AG04449 (cell line): ENCODE results near the gene SLC38A3.

Source experiments
- CTCF ChIA-PET: fragments of 350-600 bp; formaldehyde crosslinking; extraction: SDS; loops from one replicate; lab custom pipeline; 2021; ENCODE audit warnings: antibody characterized with exemption; lab: Yijun Ruan, JAX
- POLR2A ChIA-PET: fragments of 400-600, 350-600 bp; formaldehyde crosslinking; extraction: SDS; loops from one replicate; lab custom pipeline; 2020; ENCODE audit warnings: antibody characterized with exemption, inconsistent platforms; lab: Yijun Ruan, JAX
- DNase-seq: peaks from one replicate; pipeline ENCODE4 v3.0.0-alpha.2; 2010; ENCODE audit warnings: low read depth, low spot score
- H3K4me3 ChIP-seq: 2 replicates; pipeline ENCODE4 v1.5.1; 2011; ENCODE audit warnings: low read depth, mild to moderate bottlenecking, control low read depth, low read length
- CTCF ChIP-seq: IDR thresholded peaks from one replicate; pipeline ENCODE4 v1.5.1; 2011; ENCODE audit warnings: mild to moderate bottlenecking, moderate library complexity, low read length, control low read depth, inconsistent platforms; ENCODE audit not compliant: insufficient read depth; ENCODE audit errors: missing control alignments

SLC38A3 gene

GRCh38 chr3:50255251-50255615 is 50.2 kb downstream of the SLC38A3 start:
- DNase-seq = no peak
- CTCF ChIA-PET = interaction anchor here (6.8 to 47.4 kb wide), 3 partner anchors 11 to 61 kb away, joined by 49 to 1609 read pairs (median 1609); partner anchors contain the start of genes GNAI2, GNAT1, LSMEM2 and SEMA3B
- no peak for TF ChIP-seq CTCF
- POLR2A ChIA-PET = interaction anchor here (1.6 kb wide), 1 partner anchor 20 kb away, joined by 4 read pairs; no protein-coding TSS in a partner anchor
- no peak overlapping the region for H3K4me3 ChIP-seq

GRCh38 chr3:50256978-50257890 is 52.2 kb downstream of the SLC38A3 start:
- CTCF ChIA-PET = interaction anchor here (1.2 to 47.4 kb wide), 4 partner anchors 9 to 63 kb away, joined by 3 to 1609 read pairs (median 829); partner anchors contain the start of genes GNAI2, GNAT1, LSMEM2 and SEMA3B
- POLR2A ChIA-PET = no interaction called here
- TF ChIP-seq CTCF = peak; percentile 58
- no peak for DNase-seq
- H3K4me3 ChIP-seq = no peak overlapping the region

GRCh38 chr3:50258029-50258680 is 53.1 kb downstream of the SLC38A3 start:
- ChIA-PET CTCF (interaction anchor here (1.1 to 47.4 kb wide), 6 partner anchors 8 to 77 kb away, joined by 3 to 1609 read pairs (median 26); partner anchors contain the start of genes GNAI2, GNAT1, LSMEM2 and SEMA3B), POLR2A (interaction anchor here (0.7 kb wide), 1 partner anchor 1430 kb away, joined by 3 read pairs; no protein-coding TSS in a partner anchor)
- no peak overlapping the region for H3K4me3 ChIP-seq
- no peak for DNase-seq
- no peak for TF ChIP-seq CTCF

GRCh38 chr3:50258979-50259378 is 53.9 kb downstream of the SLC38A3 start:
- H3K4me3 ChIP-seq = no peak overlapping the region
- peak; percentile 10 for TF ChIP-seq CTCF
- DNase-seq = no peak
- POLR2A ChIA-PET = interaction anchor here (0.7 kb wide), 1 partner anchor 1429 kb away, joined by 3 read pairs; no protein-coding TSS in a partner anchor
- CTCF ChIA-PET = interaction anchor here (1.0 to 47.4 kb wide), 8 partner anchors 7 to 93 kb away, joined by 3 to 1609 read pairs (median 8); partner anchors contain the start of genes GNAI2, GNAT1, LSMEM2 and SEMA3B

- POLR2A ChIA-PET = interaction anchor here (1.0 to 1.2 kb wide), 4 partner anchors 9 to 24 kb away, joined by 3 to 6 read pairs (median 4); partner anchors contain the start of genes GNAI2 and SEMA3B
- no peak for TF ChIP-seq CTCF
Measured at GRCh38 chr3:50259432-50260026, 54.5 kb downstream of the SLC38A3 start.

More at GRCh38 chr3:50259432-50260026, 54.5 kb downstream of the SLC38A3 start:
- H3K4me3 ChIP-seq = no peak overlapping the region
- DNase-seq = no peak
- CTCF ChIA-PET = interaction anchor here (1.0 to 47.4 kb wide), 8 partner anchors 6 to 94 kb away, joined by 3 to 1609 read pairs (median 12); partner anchors contain the start of genes GNAI2, GNAT1, LSMEM2 and SEMA3B
